Activated effector memory CD4-positive, alpha-beta T cell treated with Interleukin-2 at 50 U/mL for 16 hours (primary cell): Measurements from ENCODE around the gene ACACA.
"Not testable (repeated sequence)": the region's sequence is repeated elsewhere in the genome, so short reads cannot be mapped to it uniquely, and the experiment has no call there.

ENCODE experiments used
- DNase-seq: peaks from one replicate; pipeline ENCODE4 v3.0.0-alpha.2; 2020

Gene ACACA

GRCh38 chr17:37406635-37407461 is at the start of gene ACACA, which contains the start of gene TADA2A:
Gene ACACA, minus strand, starts transcription at chr17:37406836. Its CDS starts 537 bp downstream, at chr17:37406299.
Gene TADA2A, plus strand, starts transcription at chr17:37406886. Its CDS starts 4,480 bp downstream, at chr17:37411366.
- DNase-seq: peak; percentile 69

- no peak for DNase-seq
Observed at GRCh38 chr17:37450112-37450511, 43.5 kb upstream of the ACACA start.

- no peak for DNase-seq
Observed at GRCh38 chr17:37447641-37448040, 41.0 kb upstream of the ACACA start.

GRCh38 chr17:37446027-37446426 is 39.4 kb upstream of the ACACA start:
- DNase-seq: no peak

- not testable (repeated sequence) for DNase-seq
Observed at GRCh38 chr17:37441369-37442014, 34.9 kb upstream of the ACACA start.

GRCh38 chr17:37440424-37440823 is 33.8 kb upstream of the ACACA start:
- no peak for DNase-seq

- DNase-seq: no peak
Observed at GRCh38 chr17:37438141-37438540, 31.5 kb upstream of the ACACA start.

GRCh38 chr17:37432671-37433070 is 26.0 kb upstream of the ACACA start:
- no peak for DNase-seq

- no peak for DNase-seq
Observed at GRCh38 chr17:37430051-37430627, 23.5 kb upstream of the ACACA start.

GRCh38 chr17:37429453-37429852 is 22.8 kb upstream of the ACACA start:
- DNase-seq: no peak

GRCh38 chr17:37429039-37429438 is 22.4 kb upstream of the ACACA start:
- DNase-seq: no peak

GRCh38 chr17:37425268-37425667 is 18.6 kb upstream of the ACACA start:
- DNase-seq: no peak

GRCh38 chr17:37422971-37423625 is 16.5 kb upstream of the ACACA start:
- DNase-seq: no peak

- no peak for DNase-seq
Observed at GRCh38 chr17:37417852-37418251, 11.2 kb upstream of the ACACA start.

GRCh38 chr17:37413875-37414519 is 7.4 kb upstream of the ACACA start:
- DNase-seq: no peak

GRCh38 chr17:37410357-37410756 is 3.7 kb upstream of the ACACA start:
- no peak for DNase-seq

GRCh38 chr17:37408145-37408479 is 1.5 kb upstream of the ACACA start:
- not testable (repeated sequence) for DNase-seq

- DNase-seq: no peak
Observed at GRCh38 chr17:37405955-37406634, 541 bp downstream of the ACACA start.

- DNase-seq: not testable (repeated sequence)
Observed at GRCh38 chr17:37405522-37405921, 1.1 kb downstream of the ACACA start.

- no peak for DNase-seq
Observed at GRCh38 chr17:37400505-37400904, 6.1 kb downstream of the ACACA start.

- DNase-seq: no peak
Observed at GRCh38 chr17:37399265-37399803, 7.3 kb downstream of the ACACA start.

GRCh38 chr17:37393352-37393751 is 13.3 kb downstream of the ACACA start:
- no peak for DNase-seq
